Mucosa of gallbladder (tissue), 1 donor: Measurements from ENCODE around the gene PALM2AKAP2. TPM values are rescaled to one million over a fixed set of nuclear protein-coding genes. Genes with fewer than 3 reads are reported as not detected.
"Not testable (repeated sequence)": the region's sequence is repeated elsewhere in the genome, so short reads cannot be mapped to it uniquely, and the experiment has no call there.

Source experiments
- DNase-seq: peaks from one replicate; pipeline ENCODE4 v3.0.0-alpha.2; 2020; ENCODE audit warnings: low spot score
- total RNA-seq: library from RNA; stranded (reverse); gene quantifications from one replicate; pipeline ENCODE4 v1.2.1, GENCODE V29; 2021
- donor health status: DM: no; HTN: no; CAD: no.

PALM2AKAP2 gene
- total RNA-seq, 1 donor from 2014 or later = 10.1 TPM

DNA sequence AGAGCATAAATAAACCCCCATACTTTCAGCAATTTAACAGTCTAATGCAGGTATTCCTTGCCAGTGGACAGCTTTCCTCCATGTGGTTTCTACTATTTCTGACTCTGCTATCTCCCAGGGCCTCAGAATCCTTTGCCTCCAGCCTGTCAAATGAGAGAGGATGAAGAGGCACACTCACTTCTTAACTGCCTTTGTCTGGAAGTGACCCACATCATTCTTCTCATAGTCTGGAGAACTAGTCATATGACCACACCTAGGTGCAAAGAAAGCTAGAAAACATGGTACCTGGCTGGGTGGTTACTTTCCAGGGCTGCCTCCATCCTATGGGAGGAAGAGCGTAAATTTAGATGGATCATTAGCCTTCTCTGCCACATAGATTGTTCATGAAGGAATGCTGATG is 22.5 kb downstream of the PALM2AKAP2 start:
- no peak for DNase-seq

DNA sequence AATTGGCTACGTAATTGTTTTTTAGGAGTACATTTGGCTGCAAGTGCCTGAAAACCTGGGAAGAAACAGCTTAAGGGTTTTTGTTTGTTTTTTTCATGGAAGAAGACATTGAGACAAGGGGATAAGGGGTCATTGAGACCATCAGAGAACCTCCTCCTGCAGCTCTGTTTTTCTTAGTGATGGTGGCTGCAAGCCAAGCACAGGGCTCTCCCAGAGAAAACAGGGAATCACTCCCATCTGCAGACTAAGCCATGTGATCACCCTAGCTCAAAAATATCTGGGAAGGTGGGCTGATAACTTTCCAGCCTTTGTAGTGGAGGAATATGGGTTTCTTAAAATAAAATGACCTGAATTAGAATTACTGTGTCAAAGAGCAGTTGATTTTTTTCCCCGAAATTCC is 25.1 kb downstream of the PALM2AKAP2 start:
- no peak for DNase-seq

DNA sequence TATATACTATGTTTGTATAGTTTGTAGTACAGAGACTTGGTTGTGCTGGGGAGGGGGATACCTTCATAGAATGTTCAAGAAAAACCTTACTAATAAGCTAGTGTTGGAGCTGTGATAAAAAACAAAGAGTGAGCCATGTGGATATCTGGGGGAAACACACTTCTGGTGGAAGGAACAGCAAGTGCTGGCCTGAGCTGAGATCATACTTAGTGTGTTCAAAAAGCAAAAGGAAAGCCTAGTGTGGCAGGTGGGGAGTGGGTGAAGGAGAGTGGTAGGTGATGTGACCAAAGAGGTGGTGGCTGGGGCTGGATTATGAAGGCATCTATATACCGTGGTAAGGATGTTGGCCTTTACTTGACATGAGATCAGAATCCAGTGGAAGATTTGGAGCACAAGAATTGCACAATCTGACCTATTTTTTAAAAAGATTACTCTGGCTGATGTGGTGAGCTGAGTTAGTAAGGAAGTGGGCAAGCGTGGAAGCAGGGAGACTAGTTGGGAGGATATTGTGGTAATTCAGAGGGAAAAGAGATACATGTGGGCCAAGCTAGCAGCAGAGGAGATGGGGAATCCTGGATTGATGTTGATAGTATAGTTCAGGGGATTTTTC is 26.6 kb downstream of the PALM2AKAP2 start:
- no peak for DNase-seq

- DNase-seq = no peak
Measured at GRCh38 chr9:109811876-109812275, 31.9 kb downstream of the PALM2AKAP2 start.

- no peak for DNase-seq
Measured at GRCh38 chr9:109812331-109812730, 32.3 kb downstream of the PALM2AKAP2 start.

GRCh38 chr9:109812818-109813281 is 32.9 kb downstream of the PALM2AKAP2 start:
- no peak for DNase-seq

GRCh38 chr9:109813303-109813702 is 33.3 kb downstream of the PALM2AKAP2 start:
- DNase-seq = no peak

DNA sequence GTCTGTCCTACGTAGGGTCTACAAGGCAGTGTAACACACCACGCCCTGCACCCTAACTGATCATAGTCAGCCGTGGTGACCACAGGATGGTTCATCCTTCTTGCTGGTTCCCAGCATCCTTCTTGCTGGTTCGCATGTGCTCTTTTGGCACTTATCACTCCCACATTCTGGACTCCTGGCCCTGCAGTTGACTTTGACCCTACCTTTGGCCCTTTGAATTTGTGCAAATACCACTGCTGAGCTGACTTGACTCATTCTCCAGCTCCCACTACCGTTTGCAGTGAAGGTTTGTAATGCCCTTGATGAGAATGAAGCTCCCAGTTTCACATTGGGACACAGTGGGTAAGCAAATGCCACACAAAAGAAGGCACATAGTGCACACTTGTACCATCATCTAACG is 33.8 kb downstream of the PALM2AKAP2 start:
- no peak for DNase-seq

DNA sequence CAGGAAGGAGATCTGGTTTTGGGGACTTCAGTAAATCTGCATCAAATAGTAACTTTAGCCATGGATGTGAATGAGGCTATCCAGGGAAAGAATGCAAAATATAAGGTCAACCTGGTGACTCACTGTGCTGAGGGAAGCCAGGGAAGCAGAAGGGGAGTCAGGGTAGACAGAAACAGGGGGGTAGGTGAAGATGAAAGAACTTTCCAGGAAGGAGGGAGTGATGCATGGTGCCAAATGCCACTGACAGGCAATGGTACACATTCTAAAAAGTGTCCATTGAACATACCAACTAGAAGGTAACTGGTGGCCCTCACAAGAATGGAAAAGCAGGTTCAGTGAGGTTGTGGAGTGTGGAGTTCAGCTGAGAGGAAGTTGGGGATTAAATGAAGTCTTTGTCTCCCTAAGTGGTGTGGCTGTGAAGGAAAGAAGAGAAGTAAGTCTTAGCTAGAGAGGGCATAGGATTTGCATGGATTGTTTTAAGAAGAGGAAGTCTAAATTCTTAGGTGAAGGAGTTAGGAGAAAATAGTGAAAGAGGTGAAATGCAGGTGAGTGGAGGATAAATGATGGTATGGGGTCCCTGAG is 35.5 kb downstream of the PALM2AKAP2 start:
- DNase-seq = no peak

GRCh38 chr9:109816490-109816889 is 36.5 kb downstream of the PALM2AKAP2 start:
- no peak for DNase-seq

DNA sequence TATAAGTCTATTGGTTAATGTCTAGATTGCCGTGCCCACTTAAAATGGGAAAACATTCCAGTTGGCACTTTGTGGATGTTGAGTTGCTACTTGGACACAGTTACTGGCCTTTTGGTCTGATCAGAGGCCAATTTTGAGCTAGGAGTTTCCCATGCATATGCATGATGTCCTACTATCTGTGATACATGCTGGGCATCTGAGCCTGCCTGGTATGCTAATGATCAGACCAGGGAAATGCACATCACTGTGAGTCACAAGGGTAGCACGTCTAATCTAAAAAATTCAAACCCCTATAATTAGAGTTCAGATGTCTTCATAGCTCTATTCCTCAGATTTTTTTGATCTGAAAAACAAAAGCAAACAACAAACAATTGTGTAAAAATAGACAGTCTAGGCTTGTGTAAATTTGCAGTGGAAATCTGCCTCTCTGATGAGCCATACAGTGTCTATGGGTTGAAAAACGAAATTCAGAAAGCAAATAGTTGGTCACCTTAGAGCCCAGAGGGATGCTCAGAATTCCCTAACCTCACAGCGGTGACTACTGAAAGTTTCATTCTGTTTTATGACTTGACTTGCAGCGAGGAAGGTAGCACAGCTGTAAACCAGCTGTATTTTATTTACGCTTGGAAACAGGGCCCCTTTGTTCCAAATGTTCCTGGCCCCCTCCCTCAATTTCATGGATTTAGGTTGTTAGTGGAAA is 37.3 kb downstream of the PALM2AKAP2 start:
- no peak for DNase-seq

GRCh38 chr9:109817846-109818472 is 38.0 kb downstream of the PALM2AKAP2 start:
- peak; percentile 87 for DNase-seq

DNA sequence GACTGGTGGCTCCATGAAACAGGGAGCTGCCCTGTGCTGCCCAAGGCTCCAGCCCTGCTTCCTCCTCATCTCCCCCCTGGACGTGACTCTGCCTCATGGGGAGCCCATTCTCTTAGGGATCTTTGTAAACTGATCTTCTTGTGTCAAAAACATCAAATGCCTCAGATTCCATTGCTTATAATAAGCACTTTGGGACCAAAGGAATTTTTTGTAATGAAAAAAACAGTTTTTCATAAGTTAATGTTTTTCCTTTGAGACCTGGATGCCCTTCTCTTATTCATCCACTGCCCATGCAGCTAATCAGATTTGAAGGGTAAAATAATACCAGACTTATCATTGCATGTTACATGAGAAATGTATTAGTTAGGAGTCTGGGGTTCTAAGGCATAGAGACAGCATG is 41.7 kb downstream of the PALM2AKAP2 start:
- DNase-seq = no peak

GRCh38 chr9:109825383-109825782 is 45.4 kb downstream of the PALM2AKAP2 start:
- not testable (repeated sequence) for DNase-seq

- no peak for DNase-seq
Measured at GRCh38 chr9:109826559-109826958, 46.6 kb downstream of the PALM2AKAP2 start.

DNA sequence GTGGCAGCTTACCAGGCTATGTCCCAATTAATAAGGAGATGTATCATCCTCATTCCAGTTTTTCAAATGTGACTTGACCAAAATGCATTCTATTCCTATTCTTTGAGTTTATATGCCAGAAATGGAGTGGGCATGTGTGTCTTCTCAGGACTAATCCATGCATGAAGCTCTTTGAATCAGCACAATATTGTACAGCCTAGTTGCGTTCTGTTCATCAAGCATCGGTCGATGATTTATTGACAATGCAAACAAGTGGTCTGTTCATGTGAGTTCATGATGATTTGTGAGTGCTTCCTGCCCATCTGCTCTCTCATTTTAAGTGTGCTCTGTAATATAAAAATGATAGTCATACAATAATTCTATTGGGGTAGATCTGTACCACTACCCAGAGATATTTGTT is 48.3 kb downstream of the PALM2AKAP2 start:
- no peak for DNase-seq
